HK-2 (cell line): ENCODE measurements around the gene COL19A1.
"Not testable (repeated sequence)": the region's sequence is repeated elsewhere in the genome, so short reads cannot be mapped to it uniquely, and the experiment has no call there.

Experiments
- DNase-seq: peaks from one replicate; pipeline ENCODE4 v3.0.0-alpha.2; 2018; ENCODE audit not compliant: unreplicated experiment

Gene COL19A1

GRCh38 chr6:69866770-69867638 lies 648 bp downstream of the COL19A1 start:
- DNase-seq: peak; percentile 64

DNA sequence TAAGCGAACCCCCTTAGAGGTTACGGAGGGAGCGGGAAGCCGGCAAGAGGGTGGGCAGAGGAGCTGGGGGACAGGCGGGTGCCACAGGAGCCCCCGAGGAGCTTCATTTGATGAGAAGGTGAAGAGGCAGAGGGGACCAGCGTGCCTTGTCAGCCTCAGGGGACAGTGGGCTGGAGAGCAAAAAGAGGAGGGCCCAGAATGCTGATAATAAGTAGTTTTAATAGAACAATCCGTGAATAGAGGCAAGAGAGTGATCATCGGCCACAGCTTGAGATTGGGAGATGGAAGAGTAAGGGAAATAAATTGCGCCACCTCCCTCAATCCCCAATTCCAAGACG lies 1.3 kb downstream of the COL19A1 start:
- no peak for DNase-seq

GRCh38 chr6:69868252-69868804 lies 2.0 kb downstream of the COL19A1 start:
- DNase-seq: no peak

GRCh38 chr6:69868961-69869360 lies 2.6 kb downstream of the COL19A1 start:
- DNase-seq: no peak

- DNase-seq: no peak
Observed at GRCh38 chr6:69871107-69871506, 4.8 kb downstream of the COL19A1 start.

- DNase-seq: no peak
Observed at GRCh38 chr6:69873291-69873690, 6.9 kb downstream of the COL19A1 start.

GRCh38 chr6:69875715-69876114 lies 9.4 kb downstream of the COL19A1 start:
- DNase-seq: no peak

DNA sequence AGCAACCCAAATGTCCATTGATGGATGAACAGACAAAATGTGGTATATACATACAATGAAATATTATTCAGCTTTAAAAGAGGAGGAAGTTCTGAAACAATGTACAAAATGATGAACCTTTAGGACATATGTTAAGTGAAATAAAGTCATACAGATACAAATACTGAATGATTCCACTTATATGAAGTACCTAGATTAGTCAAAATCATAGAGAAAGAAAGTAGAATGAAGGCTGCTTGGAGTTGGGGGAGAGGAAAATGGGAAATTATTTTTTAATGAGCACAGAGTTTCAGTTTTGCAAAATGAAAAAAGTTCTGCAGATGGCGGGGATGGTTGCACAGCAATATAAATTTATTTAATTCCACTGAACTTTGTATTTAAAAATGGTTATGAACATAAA lies 12.4 kb downstream of the COL19A1 start:
- no peak for DNase-seq

DNA sequence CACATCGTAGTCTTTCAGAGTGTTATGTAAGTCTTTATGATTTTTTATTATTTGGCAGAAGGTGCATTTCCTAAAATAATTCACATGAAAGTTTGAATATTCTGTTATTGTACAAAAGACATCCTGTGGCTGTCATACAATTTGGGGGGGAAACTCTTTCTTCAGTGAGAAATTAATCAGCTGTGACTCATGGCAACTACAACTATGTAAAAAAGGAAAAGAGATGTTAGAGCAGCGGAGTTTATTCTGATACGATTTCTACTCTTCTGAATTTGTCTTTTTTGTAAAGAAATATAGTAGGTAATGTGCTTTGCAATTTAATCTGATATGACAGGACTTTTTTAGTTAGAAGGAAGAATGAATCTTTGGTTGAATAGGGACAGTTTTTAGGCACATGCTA lies 14.2 kb downstream of the COL19A1 start:
- DNase-seq: no peak

DNA sequence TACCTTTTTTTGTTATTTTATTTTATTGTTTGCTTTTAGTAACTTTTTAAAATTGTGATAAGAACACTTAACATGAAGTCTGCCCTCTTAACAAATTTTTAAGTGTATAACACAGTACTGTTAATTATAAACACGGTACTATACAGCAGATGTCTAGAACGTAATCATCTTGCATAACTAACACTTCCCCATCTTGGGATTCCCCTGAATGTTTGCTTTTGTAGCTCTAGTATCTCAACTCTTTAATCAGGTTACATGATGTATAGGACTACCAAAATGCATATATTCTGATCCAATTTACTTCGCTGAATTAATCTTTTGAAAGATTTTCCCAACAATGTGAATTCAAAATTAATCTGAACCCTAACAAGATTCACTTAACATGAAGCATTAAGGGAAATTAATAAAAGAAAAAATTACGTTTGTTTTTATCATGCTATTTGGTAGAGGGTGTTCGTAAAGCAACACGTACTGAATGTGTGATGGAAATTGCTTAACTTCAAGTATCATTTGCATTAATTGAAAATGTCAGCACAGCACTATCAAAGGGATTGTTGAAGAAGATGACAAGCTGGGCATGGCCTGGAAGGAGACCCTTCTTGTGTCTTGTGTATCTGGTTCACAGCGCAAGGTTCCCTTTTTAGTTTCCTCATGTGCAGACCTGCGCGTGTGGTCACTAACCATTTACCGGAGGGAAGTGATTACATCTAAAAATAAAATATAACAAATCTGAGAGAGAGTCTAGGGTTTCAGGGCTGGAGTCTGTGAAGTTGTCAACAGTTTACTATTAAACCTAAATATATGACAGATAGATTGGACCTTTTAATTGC lies 15.2 kb downstream of the COL19A1 start:
- no peak for DNase-seq

- no peak for DNase-seq
Observed at GRCh38 chr6:69883551-69883950, 17.2 kb downstream of the COL19A1 start.

- no peak for DNase-seq
Observed at GRCh38 chr6:69884231-69884630, 17.9 kb downstream of the COL19A1 start.

DNA sequence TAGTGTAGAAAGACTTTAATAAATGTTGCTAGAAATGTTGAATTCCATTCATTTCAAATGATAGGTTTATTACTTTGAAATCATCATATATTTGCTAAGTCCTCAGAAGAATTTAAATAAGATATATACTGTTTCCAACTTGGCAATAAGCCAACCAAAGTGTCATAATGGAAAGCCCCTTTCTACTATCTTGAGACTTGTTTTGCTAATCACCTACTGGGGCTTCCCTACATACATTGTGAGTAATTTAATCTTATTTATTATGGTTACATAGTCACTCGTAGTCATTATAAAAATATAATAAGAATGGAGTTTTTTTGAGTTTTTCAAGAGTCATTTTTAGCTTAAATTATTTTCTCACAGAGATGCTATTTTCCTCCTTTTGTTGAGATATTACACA lies 20.7 kb downstream of the COL19A1 start:
- DNase-seq: no peak

GRCh38 chr6:69887714-69888345 lies 21.5 kb downstream of the COL19A1 start:
- DNase-seq: no peak

- no peak for DNase-seq
Observed at GRCh38 chr6:69888482-69889233, 22.3 kb downstream of the COL19A1 start.

- not testable (repeated sequence) for DNase-seq
Observed at GRCh38 chr6:69889234-69889974, 23.0 kb downstream of the COL19A1 start.

DNA sequence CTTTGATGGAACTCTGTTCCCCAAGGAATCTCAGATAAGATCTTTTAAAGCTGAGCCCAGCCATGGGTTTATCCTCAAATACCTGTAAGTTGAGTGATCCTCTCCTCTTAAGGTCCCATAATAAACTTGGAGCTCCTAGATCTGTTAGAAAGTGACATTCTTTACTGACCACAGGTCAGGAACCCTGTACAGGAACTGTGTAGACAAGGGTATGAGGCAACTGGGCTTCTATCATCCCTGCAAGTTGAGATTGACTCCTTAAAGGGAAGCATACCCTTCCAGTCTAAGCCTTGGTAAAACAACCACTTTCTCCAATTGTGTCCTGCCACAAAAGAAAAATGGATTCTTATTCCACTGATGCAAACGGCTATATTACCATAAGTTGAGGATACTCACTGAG lies 26.2 kb downstream of the COL19A1 start:
- not testable (repeated sequence) for DNase-seq

GRCh38 chr6:69893266-69893665 lies 26.9 kb downstream of the COL19A1 start:
- not testable (repeated sequence) for DNase-seq

GRCh38 chr6:69894578-69895347 lies 28.4 kb downstream of the COL19A1 start:
- no peak for DNase-seq

GRCh38 chr6:69895396-69895795 lies 29.0 kb downstream of the COL19A1 start:
- no peak for DNase-seq
